ENCODE measurements around the gene PRCD.
"Not testable (repeated sequence)": the region's sequence is repeated elsewhere in the genome, so short reads cannot be mapped to it uniquely, and the experiment has no call there.

PRCD gene

DNA sequence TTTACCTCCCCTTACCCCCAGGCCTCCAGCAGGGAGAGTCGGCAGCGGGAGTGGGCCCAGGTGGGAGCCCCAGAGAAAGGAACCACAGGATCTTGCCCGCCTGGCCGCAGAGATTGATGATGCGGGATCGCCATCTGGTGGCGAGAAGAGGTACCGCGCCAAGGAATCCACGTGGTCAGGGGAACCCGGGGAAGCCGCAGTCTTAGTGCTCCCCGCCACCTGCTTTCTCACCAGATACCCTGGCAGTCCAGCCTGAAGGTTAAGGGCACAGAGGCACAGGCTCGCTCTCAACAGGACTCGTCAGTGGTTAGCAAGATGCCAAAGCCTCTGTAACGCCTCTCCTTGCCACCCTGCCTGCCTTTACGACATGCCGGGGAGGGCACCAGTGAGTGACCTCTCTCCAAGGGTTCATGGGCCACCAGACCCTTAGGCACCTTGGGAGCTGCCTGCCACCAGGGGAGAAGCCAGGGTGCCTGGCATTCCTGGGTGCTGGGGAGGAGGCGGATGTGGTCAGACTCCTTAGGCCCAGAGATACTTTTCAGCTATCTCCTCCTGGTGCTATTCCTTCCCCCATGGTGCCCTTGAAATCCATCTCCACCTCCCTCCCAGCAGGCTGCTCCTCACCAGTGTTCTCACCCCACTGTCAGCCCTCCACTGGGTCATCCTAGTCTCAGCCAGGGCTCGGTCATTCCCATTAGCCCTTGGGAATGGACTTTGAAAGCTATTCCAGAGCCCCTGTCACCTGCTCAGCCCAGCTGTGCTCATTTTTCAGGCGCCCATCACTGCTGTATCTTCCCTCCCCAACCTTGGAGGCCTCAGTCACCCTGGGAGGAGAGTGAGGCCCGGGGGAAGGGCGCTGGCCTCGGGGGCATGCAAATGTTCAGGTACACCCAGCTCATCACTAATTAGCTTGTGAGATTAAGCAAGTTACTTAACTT, 33.2 kb upstream of the PRCD start:
- TF ChIP-seq, protein P1, sequence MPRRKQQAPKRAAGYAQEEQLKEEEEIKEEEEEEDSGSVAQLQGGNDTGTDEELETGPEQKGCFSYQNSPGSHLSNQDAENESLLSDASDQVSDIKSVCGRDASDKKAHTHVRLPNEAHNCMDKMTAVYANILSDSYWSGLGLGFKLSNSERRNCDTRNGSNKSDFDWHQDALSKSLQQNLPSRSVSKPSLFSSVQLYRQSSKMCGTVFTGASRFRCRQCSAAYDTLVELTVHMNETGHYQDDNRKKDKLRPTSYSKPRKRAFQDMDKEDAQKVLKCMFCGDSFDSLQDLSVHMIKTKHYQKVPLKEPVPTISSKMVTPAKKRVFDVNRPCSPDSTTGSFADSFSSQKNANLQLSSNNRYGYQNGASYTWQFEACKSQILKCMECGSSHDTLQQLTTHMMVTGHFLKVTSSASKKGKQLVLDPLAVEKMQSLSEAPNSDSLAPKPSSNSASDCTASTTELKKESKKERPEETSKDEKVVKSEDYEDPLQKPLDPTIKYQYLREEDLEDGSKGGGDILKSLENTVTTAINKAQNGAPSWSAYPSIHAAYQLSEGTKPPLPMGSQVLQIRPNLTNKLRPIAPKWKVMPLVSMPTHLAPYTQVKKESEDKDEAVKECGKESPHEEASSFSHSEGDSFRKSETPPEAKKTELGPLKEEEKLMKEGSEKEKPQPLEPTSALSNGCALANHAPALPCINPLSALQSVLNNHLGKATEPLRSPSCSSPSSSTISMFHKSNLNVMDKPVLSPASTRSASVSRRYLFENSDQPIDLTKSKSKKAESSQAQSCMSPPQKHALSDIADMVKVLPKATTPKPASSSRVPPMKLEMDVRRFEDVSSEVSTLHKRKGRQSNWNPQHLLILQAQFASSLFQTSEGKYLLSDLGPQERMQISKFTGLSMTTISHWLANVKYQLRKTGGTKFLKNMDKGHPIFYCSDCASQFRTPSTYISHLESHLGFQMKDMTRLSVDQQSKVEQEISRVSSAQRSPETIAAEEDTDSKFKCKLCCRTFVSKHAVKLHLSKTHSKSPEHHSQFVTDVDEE (CRISPR knock-in tag; IDR thresholded peaks at IDR 0.05) = no peak
- TF ChIP-seq ZNF70 (CRISPR knock-in tag; IDR thresholded peaks at IDR 0.05) (no peak), BACH2 (CRISPR knock-in tag; IDR thresholded peaks at IDR 0.05; ENCODE audit: borderline replicate concordance) (no peak), ISL1 (CRISPR knock-in tag; IDR thresholded peaks at IDR 0.05) (no peak), ZFP3 (CRISPR knock-in tag; IDR thresholded peaks at IDR 0.05) (no peak)
- TF ChIP-seq, protein P2, sequence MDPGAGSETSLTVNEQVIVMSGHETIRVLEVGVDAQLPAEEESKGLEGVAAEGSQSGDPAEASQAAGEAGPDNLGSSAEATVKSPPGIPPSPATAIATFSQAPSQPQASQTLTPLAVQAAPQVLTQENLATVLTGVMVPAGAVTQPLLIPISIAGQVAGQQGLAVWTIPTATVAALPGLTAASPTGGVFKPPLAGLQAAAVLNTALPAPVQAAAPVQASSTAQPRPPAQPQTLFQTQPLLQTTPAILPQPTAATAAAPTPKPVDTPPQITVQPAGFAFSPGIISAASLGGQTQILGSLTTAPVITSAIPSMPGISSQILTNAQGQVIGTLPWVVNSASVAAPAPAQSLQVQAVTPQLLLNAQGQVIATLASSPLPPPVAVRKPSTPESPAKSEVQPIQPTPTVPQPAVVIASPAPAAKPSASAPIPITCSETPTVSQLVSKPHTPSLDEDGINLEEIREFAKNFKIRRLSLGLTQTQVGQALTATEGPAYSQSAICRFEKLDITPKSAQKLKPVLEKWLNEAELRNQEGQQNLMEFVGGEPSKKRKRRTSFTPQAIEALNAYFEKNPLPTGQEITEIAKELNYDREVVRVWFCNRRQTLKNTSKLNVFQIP (CRISPR knock-in tag; IDR thresholded peaks at IDR 0.05; ENCODE audit: borderline replicate concordance, low read depth) = no peak
- ATAC-seq = peak; percentile 91

DNA sequence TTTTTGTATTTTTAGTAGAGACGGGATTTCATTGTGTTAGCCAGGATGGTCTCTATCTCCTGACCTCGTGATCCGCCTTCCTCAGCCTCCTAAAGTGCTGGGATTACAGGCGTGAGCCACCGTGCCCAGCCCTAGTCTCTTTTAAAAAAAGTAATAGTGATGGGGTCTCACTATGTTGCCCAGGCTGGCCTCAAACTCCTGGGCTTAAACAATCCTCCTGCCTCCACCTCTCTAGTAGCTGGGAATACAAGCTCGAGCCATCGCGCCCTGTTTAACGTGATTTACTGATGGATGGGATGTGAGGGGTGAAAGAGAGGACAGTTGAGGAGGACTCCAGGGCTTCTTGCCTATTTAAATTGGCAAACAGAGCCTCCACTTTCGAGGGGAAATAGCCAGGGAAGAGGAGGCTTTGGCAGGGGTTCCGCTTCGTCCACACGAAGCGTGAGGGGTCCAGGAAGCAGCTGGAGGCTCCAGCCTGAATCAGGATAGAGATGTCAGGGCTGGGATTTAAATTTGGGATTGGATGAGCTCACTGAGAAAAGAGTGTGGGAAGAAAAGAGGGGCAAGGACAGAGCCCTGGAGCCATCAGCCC, 31.3 kb upstream of the PRCD start:
- ATAC-seq = not testable (repeated sequence)

GRCh38 chr17:76510831-76511244, 29.0 kb upstream of the PRCD start:
- no peak for ATAC-seq

GRCh38 chr17:76511668-76512365, 28.0 kb upstream of the PRCD start:
- TF ChIP-seq ARNTL (CRISPR knock-in tag; IDR thresholded peaks at IDR 0.05; ENCODE audit: borderline replicate concordance, low read depth) = no peak
- TF ChIP-seq CSRNP3 (CRISPR knock-in tag; IDR thresholded peaks at IDR 0.05) = no peak
- TF ChIP-seq, protein P1 (CRISPR knock-in tag; IDR thresholded peaks at IDR 0.05) = no peak
- TF ChIP-seq PPARA (CRISPR knock-in tag; IDR thresholded peaks at IDR 0.05; ENCODE audit: borderline replicate concordance) = no peak
- no peak for TF ChIP-seq ZFP3 (CRISPR knock-in tag; IDR thresholded peaks at IDR 0.05)
- TF ChIP-seq TOX (CRISPR knock-in tag; IDR thresholded peaks at IDR 0.05; ENCODE audit: borderline replicate concordance) = no peak
- TF ChIP-seq ZNF565 (CRISPR knock-in tag; conservative IDR thresholded peaks at IDR 0.05; ENCODE audit: low read depth) = no peak
- ATAC-seq = no peak

More at GRCh38 chr17:76510831-76511244, 29.0 kb upstream of the PRCD start:
- no peak for TF ChIP-seq ZNF565 (CRISPR knock-in tag; conservative IDR thresholded peaks at IDR 0.05; ENCODE audit: low read depth)
- no peak for TF ChIP-seq TOX (CRISPR knock-in tag; IDR thresholded peaks at IDR 0.05; ENCODE audit: borderline replicate concordance)
- no peak for TF ChIP-seq ZNF70 (CRISPR knock-in tag; IDR thresholded peaks at IDR 0.05)
- TF ChIP-seq ISL1 (CRISPR knock-in tag; IDR thresholded peaks at IDR 0.05) = no peak
- no peak for TF ChIP-seq ARNTL (CRISPR knock-in tag; IDR thresholded peaks at IDR 0.05; ENCODE audit: borderline replicate concordance, low read depth)
- TF ChIP-seq BACH2 (CRISPR knock-in tag; IDR thresholded peaks at IDR 0.05; ENCODE audit: borderline replicate concordance) = no peak
- no peak for TF ChIP-seq TCF4 (CRISPR knock-in tag; IDR thresholded peaks at IDR 0.05; ENCODE audit: borderline replicate concordance)
- TF ChIP-seq PPARA (CRISPR knock-in tag; IDR thresholded peaks at IDR 0.05; ENCODE audit: borderline replicate concordance) = no peak
- no peak for TF ChIP-seq ZFP3 (CRISPR knock-in tag; IDR thresholded peaks at IDR 0.05)
- no peak for TF ChIP-seq ZC3H10 (CRISPR knock-in tag; IDR thresholded peaks at IDR 0.05)
- TF ChIP-seq SNAI2 (CRISPR knock-in tag; IDR thresholded peaks at IDR 0.05) = no peak
- no peak for TF ChIP-seq GLIS3 (CRISPR knock-in tag; IDR thresholded peaks at IDR 0.05)
